Fibroblast of skin of scalp (primary cell): ENCODE data around the gene ANKFY1.
"Not testable (repeated sequence)": the region's sequence is repeated elsewhere in the genome, so short reads cannot be mapped to it uniquely, and the experiment has no call there.

Experiments
- DNase-seq: peaks from one replicate; pipeline ENCODE4 v3.0.0-alpha.2; 2013

ANKFY1 gene

DNA sequence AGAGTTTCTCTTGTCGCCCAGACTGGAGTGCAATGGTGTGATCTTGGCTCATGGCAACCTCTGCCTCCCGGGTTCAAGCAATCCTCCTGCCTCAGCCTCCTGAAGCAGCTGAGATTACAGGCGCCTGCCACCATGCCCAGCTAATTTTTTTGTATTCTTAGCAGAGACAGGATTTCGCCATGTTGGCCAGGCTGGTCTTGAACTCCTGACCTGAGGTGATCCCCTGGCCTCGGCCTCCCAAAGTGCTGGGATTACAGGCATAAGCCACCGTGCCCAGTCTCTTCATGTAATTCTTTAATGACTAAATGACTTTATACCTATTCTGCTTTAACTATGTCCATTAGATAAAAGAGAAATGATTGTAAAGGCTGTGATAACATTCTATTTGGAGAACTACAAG lies 8.5 kb downstream of the ANKFY1 start:
- DNase-seq: not testable (repeated sequence)

DNA sequence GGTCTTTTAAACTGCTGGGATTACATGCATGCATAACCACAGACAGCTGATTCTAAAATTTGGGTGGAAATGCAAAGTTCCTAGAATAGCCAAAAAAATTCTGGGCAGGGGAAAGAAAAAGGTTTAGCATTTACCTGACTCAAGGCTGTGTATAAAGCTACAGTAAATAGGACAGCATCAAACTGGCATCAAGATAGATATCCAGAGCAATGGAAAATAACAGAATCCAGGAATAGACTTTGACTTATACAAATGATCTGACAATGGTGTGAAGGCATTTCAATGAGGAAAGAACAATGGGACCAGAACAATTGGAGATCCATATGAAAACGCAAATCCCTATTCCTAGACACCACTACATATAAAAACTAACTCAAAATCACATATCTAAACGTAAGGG lies 12.9 kb downstream of the ANKFY1 start:
- DNase-seq: no peak

DNA sequence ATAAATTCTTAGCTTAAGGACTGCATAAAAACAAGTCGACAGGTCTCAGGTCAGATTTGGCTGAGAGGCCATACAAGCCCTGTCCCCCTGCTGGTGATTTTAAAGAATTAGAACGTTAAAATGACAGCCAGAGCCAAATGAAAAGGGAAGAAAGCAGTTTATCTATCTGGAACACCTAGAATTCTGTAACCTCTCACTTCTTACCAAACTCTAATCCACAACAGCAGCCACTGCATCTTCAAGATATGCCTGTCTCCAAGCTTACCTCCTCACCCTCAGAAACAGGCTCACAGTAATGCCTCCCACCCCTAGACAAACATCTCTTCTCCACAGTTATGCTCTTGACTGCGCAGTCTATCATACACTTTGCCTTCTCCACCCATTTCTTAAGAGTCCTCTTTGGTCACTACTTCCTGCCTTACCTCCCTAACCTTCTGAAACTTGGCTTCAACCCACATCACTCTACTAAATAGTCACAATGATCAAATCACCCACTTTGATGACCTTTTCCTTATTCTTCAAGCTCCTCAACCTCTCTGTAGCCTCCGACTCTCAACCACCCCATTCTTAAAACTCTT lies 14.2 kb downstream of the ANKFY1 start:
- DNase-seq: peak; percentile 59

- DNase-seq: no peak
Measured at GRCh38 chr17:4248504-4249277, 15.1 kb downstream of the ANKFY1 start.

- DNase-seq: no peak
Measured at GRCh38 chr17:4247971-4248388, 15.8 kb downstream of the ANKFY1 start.

GRCh38 chr17:4247361-4247970 lies 16.3 kb downstream of the ANKFY1 start:
- no peak for DNase-seq

DNA sequence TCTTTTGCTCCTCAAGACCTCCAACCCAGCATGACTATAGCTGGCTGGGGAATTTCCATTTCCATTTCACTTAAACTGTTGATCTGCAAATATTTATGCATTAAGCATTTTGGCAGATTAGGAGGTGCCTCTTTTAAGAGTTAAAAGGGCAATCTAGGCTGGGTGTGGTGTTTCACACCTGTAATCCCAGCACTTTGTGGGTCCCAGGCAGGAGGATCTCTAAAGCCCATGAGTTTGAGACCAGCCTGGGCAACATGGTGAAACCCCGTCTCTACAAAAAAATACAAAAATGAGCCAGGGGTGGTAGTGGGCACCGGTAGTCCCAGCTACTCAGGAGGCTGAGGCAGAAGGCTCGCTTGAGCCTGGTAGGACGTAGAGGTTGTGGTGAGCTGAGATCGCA lies 17.1 kb downstream of the ANKFY1 start:
- no peak for DNase-seq

GRCh38 chr17:4241535-4241934 lies 22.2 kb downstream of the ANKFY1 start:
- DNase-seq: no peak

GRCh38 chr17:4236456-4236855 lies 27.3 kb downstream of the ANKFY1 start:
- peak; percentile 66 for DNase-seq

GRCh38 chr17:4235372-4236279 lies 28.2 kb downstream of the ANKFY1 start:
- peak; percentile 85 for DNase-seq

GRCh38 chr17:4234401-4234800 lies 29.4 kb downstream of the ANKFY1 start:
- peak; percentile 79 for DNase-seq

GRCh38 chr17:4233668-4234258 lies 30.0 kb downstream of the ANKFY1 start:
- no peak for DNase-seq

DNA sequence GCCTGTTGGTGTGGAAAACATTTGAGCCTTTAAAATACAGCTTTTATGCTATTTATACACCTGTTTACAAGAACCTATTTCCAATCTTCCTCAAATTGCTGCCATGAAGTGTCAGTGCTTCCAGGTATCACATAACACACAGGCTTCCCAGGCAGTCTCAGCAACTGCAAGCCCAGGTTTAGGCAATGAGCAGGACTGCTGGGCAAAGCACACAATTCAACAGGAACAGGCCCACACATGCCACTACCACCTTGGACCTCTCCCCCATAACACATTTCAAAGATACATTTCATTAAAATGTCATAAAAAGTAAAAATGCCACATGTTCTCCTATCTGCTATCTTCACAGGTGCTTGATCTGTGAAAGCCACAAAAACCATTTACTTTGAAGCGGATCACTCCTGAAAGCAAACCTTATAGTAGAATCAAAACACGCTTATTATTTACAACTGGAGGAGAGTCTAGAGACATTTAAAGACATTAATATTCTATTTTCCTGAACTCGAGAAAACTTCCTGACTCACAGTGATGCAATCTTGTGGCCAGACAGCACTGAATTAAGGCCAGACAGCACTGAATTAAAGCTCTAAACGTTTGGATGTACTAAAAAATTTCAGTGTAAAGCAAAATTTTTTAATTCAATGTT lies 31.5 kb downstream of the ANKFY1 start:
- peak; percentile 76 for DNase-seq

- peak; percentile 96 for DNase-seq
Measured at GRCh38 chr17:4229627-4230541, 33.9 kb downstream of the ANKFY1 start.

- no peak for DNase-seq
Measured at GRCh38 chr17:4221899-4222659, 41.7 kb downstream of the ANKFY1 start.

DNA sequence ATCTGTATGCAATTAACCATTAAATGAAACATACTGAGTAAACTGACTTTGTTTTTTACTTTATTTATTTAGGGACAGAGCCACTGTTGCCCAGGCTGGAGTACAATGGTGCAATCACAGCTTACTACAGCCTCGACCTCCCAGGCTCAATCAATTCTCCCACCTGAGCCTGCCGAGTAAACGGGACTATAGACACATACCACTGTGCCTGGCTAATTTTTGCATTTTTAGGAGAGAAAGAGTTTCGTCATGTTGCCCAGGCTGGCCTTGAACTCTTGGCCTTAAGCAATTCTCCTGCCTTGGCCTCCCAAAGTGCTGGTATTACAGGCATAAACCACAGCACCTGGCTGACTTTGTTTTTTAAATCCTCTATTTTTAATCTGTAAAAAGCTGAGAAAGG lies 42.6 kb downstream of the ANKFY1 start:
- DNase-seq: no peak

GRCh38 chr17:4220655-4221054 lies 43.1 kb downstream of the ANKFY1 start:
- DNase-seq: no peak

DNA sequence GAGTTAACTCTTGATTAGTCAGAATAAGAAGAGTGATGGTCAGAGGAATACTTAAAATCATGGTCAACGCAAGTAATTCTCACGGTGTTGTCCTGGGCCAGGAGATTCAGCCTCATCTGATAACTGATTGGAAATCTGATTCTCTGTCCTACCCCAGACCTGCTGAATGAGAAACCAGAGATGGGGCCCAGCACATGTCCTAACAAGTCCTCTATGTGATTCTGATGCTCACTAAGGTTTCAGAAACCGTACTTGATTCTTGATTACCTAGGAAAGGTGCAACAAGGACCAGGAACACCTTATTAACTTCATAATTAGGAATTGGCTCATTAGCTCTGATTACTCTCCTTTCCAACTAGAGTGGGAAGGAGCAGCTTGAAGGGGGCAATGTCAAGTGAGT lies 44.5 kb downstream of the ANKFY1 start:
- no peak for DNase-seq

- no peak for DNase-seq
Measured at GRCh38 chr17:4215882-4216570, 47.8 kb downstream of the ANKFY1 start.
